H9 (cell line): ENCODE data around the gene BCAS3. TPM values are rescaled to one million over a fixed set of nuclear protein-coding genes. Genes with fewer than 3 reads are reported as not detected.

Experiments
- DNase-seq: peaks from one replicate; pipeline ENCODE4 v3.0.0-alpha.2; 2017
- H2AFZ ChIP-seq: one replicate; pipeline ENCODE4 v1.6.1; 2013; ENCODE audit warnings: mild to moderate bottlenecking, low read length, control low read depth, moderate library complexity
- H2AK5ac ChIP-seq: 2 replicates; pipeline ENCODE4 v1.6.1; 2013; ENCODE audit warnings: low read length, control low read depth, mixed read lengths; ENCODE audit not compliant: insufficient read length
- H2BK120ac ChIP-seq: one replicate; pipeline ENCODE4 v1.6.1; 2013; ENCODE audit warnings: low read depth, mild to moderate bottlenecking, low read length, control low read depth, inconsistent platforms; ENCODE audit not compliant: poor library complexity, severe bottlenecking
- H2BK12ac ChIP-seq: 2 replicates; pipeline ENCODE4 v1.6.1; 2013; ENCODE audit warnings: low read length, control low read depth, mixed read lengths, low read depth; ENCODE audit not compliant: insufficient read length
- H2BK15ac ChIP-seq: 2 replicates; pipeline ENCODE4 v1.6.1; 2013; ENCODE audit warnings: low read depth, low read length, control low read depth
- H2BK20ac ChIP-seq: one replicate; pipeline ENCODE4 v1.6.1; 2013; ENCODE audit warnings: low read depth, mild to moderate bottlenecking, low read length, control low read depth, inconsistent platforms; ENCODE audit not compliant: poor library complexity, severe bottlenecking
- H2BK5ac ChIP-seq: 2 replicates; pipeline ENCODE4 v1.6.1; 2013; ENCODE audit warnings: low read length, control low read depth, mixed read lengths; ENCODE audit not compliant: insufficient read length
- H3K14ac ChIP-seq: 2 replicates; pipeline ENCODE4 v1.6.1; 2013; ENCODE audit warnings: low read length, control low read depth; ENCODE audit not compliant: insufficient read depth
- H3K18ac ChIP-seq: 2 replicates; pipeline ENCODE4 v1.6.1; 2013; ENCODE audit warnings: low read depth, mild to moderate bottlenecking, mixed read lengths, low read length, control low read depth; ENCODE audit not compliant: insufficient read length
- H3K23ac ChIP-seq: 2 replicates; pipeline ENCODE4 v1.6.1; 2013; ENCODE audit warnings: low read length, control low read depth, mixed read lengths, low read depth; ENCODE audit not compliant: insufficient read length
- H3K23me2 ChIP-seq: 2 replicates; pipeline ENCODE4 v1.6.1; 2013; ENCODE audit warnings: low read depth, mild to moderate bottlenecking, mixed read lengths, low read length, control low read depth; ENCODE audit not compliant: insufficient read length, poor library complexity, severe bottlenecking
- H3K27ac ChIP-seq: 2 replicates; pipeline ENCODE4 v1.5.1; 2013; ENCODE audit warnings: low read length, control low read depth, mixed read lengths, low read depth; ENCODE audit not compliant: insufficient read length
- H3K27me3 ChIP-seq: 2 replicates; pipeline ENCODE4 v1.6.1; 2013; ENCODE audit warnings: low read length, control low read depth, inconsistent platforms; ENCODE audit not compliant: insufficient read depth
- H3K4ac ChIP-seq: 2 replicates; pipeline ENCODE4 v1.6.1; 2013; ENCODE audit warnings: low read depth, mild to moderate bottlenecking, control low read depth, inconsistent platforms, low read length, moderate library complexity
- H3K4me1 ChIP-seq: 2 replicates; pipeline ENCODE4 v1.6.1; 2013; ENCODE audit warnings: low read length, control low read depth, inconsistent platforms; ENCODE audit not compliant: insufficient read depth
- H3K4me2 ChIP-seq: 2 replicates; pipeline ENCODE4 v1.6.1; 2013; ENCODE audit warnings: low read length, control low read depth, mixed read lengths; ENCODE audit not compliant: insufficient read length, insufficient read depth
- H3K56ac ChIP-seq: 2 replicates; pipeline ENCODE4 v1.6.1; 2013; ENCODE audit warnings: low read depth, mild to moderate bottlenecking, mixed read lengths, low read length, control low read depth; ENCODE audit not compliant: insufficient read length
- H3K79me1 ChIP-seq: 2 replicates; pipeline ENCODE4 v1.6.1; 2013; ENCODE audit warnings: low read depth, mild to moderate bottlenecking, moderate library complexity, low read length, control low read depth, inconsistent platforms; ENCODE audit not compliant: insufficient read depth, poor library complexity, severe bottlenecking
- H3K79me2 ChIP-seq: 2 replicates; pipeline ENCODE4 v1.6.1; 2013; ENCODE audit warnings: low read length, control low read depth, inconsistent platforms; ENCODE audit not compliant: insufficient read depth
- H3K9ac ChIP-seq: 2 replicates; pipeline ENCODE4 v1.6.1; 2013; ENCODE audit warnings: low read length, control low read depth, mixed read lengths; ENCODE audit not compliant: insufficient read length; ENCODE audit errors: extremely low read depth
- H3K9me3 ChIP-seq: one replicate; pipeline ENCODE4 v1.6.1; 2013; ENCODE audit warnings: low read depth, low read length, inconsistent platforms; ENCODE audit not compliant: control insufficient read depth
- H3T11ph ChIP-seq: one replicate; pipeline ENCODE4 v1.6.1; 2013; ENCODE audit warnings: mild to moderate bottlenecking, low read length, control low read depth, inconsistent platforms
- H4K20me1 ChIP-seq: one replicate; pipeline ENCODE4 v1.6.1; 2013; ENCODE audit not compliant: control insufficient read depth, insufficient read length, insufficient read depth
- H4K5ac ChIP-seq: 2 replicates; pipeline ENCODE4 v1.6.1; 2013; ENCODE audit warnings: low read depth, mild to moderate bottlenecking, mixed read lengths, low read length, control low read depth; ENCODE audit not compliant: insufficient read length
- H4K8ac ChIP-seq: replicated peaks from 2 replicates; pipeline ENCODE4 v1.6.1; 2013; ENCODE audit warnings: low read length, control low read depth, mixed read lengths, low read depth; ENCODE audit not compliant: insufficient read length
- H4K91ac ChIP-seq: 2 replicates; pipeline ENCODE4 v1.6.1; 2013; ENCODE audit warnings: low read depth, mild to moderate bottlenecking, moderate library complexity, mixed read lengths, low read length, control low read depth; ENCODE audit not compliant: insufficient read length
- H3K27ac Mint-ChIP-seq, 3 experiments: 2 replicates in 2 of 3; 3 replicates in 1 of 3; pipeline ENCODE4 v1.8.0; 2020 to 2021; ENCODE audit warnings: mixed read lengths in 3 of 3, mild to moderate bottlenecking in 1 of 3, moderate library complexity in 1 of 3
- H3K27me3 Mint-ChIP-seq: 2 replicates; pipeline ENCODE4 v1.8.0; 2021; ENCODE audit warnings: low read depth, mild to moderate bottlenecking, moderate library complexity, mixed read lengths
- H3K36me3 Mint-ChIP-seq, 3 experiments: 2 replicates in 2 of 3; 3 replicates in 1 of 3; pipeline ENCODE4 v1.8.0; 2020 to 2021; ENCODE audit warnings: low read depth in 3 of 3, mixed read lengths in 3 of 3; ENCODE audit not compliant: insufficient read depth in 1 of 3
- H3K4me1 Mint-ChIP-seq, 2 experiments: 2 replicates each; pipeline ENCODE4 v1.8.0; 2020; ENCODE audit warnings: mixed read lengths in 2 of 2
- H3K4me3 Mint-ChIP-seq, 2 experiments: 2 replicates in 1 of 2; 3 replicates in 1 of 2; pipeline ENCODE4 v1.8.0; 2020 to 2021; ENCODE audit warnings: mild to moderate bottlenecking in 2 of 2, mixed read lengths in 2 of 2, moderate library complexity in 1 of 2
- H3K9me3 Mint-ChIP-seq, 2 experiments: 2 replicates in 1 of 2; 3 replicates in 1 of 2; pipeline ENCODE4 v1.8.0; 2020; ENCODE audit warnings: mild to moderate bottlenecking in 2 of 2, mixed read lengths in 2 of 2, moderate library complexity in 1 of 2
- CTCF ChIP-seq: fragments of 200-600 bp; sonication (generic); conservative IDR thresholded peaks from 3 replicates; pipeline ENCODE4 v1.8.0; 2021; ENCODE audit warnings: antibody characterized with exemption, mild to moderate bottlenecking
- WGBS: extraction: QIAGEN DNeasy Blood & Tissue Kit; methylation state at CpG from one replicate; pipeline ENCODE4 v1.1.7; 2013; ENCODE audit warnings: missing lambda C conversion rate, low lambda C conversion rate, mixed read lengths; ENCODE audit not compliant: insufficient read length; ENCODE audit errors: extremely low coverage; 5-methylcytosine and 5-hydroxymethylcytosine counted together
- total RNA-seq: library from RNA; stranded (reverse); gene quantifications from 2 replicates; pipeline ENCODE4 v1.2.1, GENCODE V29; 2021

The BCAS3 gene
- total RNA-seq, 1 experiment from 2014 or later, result 22.4 TPM

- no peak overlapping the region for H3K27ac Mint-ChIP-seq
- Histone ChIP-seq H3K18ac (no peak overlapping the region), H4K8ac (no peak overlapping the region), H3K27me3 (no peaks in the 10 kb centered on the region), H2BK20ac (no peak overlapping the region), H4K20me1 (no peaks in the 10 kb centered on the region), H4K91ac (no peak overlapping the region), H3T11ph (no peak overlapping the region), H3K9me3 (no peaks in the 10 kb centered on the region), H2BK12ac (no peak overlapping the region), H3K4ac (no peak overlapping the region), H2BK5ac (no peak overlapping the region), H4K5ac (no peak overlapping the region), H2AK5ac (no peak overlapping the region), H3K23me2 (no peaks in the 10 kb centered on the region), H3K56ac (no peak overlapping the region), H2BK120ac (no peak overlapping the region), H3K27ac (no peak overlapping the region), H2AFZ (no peak overlapping the region), H3K79me1 (no peaks in the 10 kb centered on the region), H3K23ac (no peak overlapping the region), H3K79me2 (no peaks in the 10 kb centered on the region), H3K4me1 (peaks cover 2% of the 10 kb centered on the region; the same call in 1 of the 2 replicates), H3K9ac (no peak overlapping the region), H3K14ac (no peak overlapping the region), H2BK15ac (no peak overlapping the region), H3K4me2 (no peak overlapping the region)
- H3K4me3 Mint-ChIP-seq, result no peak overlapping the region
- 0 out of 3 replicates have a peak, but pooled peaks have one; percentile 20 for TF ChIP-seq CTCF
- DNase-seq, result no peak
- 100% methylated on average over 2 of the region's 10 CpGs for WGBS
- H3K36me3 Mint-ChIP-seq, result no peaks in the 10 kb centered on the region
- H3K4me1 Mint-ChIP-seq, result peaks cover 7% of the 10 kb centered on the region in 2 experiments
- H3K27me3 Mint-ChIP-seq, result peaks cover 28% of the 10 kb centered on the region
- no peaks in the 10 kb centered on the region for H3K9me3 Mint-ChIP-seq
Measured at GRCh38 chr17:61426482-61427304, 749.0 kb downstream of the BCAS3 start.
